SK-N-SH treated with all-trans-retinoic acid at 6 μM for 48 hours (cell line): ENCODE results near the gene DTL.
A peak's percentile ranks its signal among the peaks of the same experiment; 100 is the strongest.

Source experiments
- ATAC-seq: fragments of 200-7000 bp; cut with Tn5 transposase; 3 replicates; pipeline ENCODE4 v1.9.1; 2020; ENCODE audit warnings: mild to moderate bottlenecking, moderate library complexity
- ARNTL ChIP-seq: fragments of 450-650 bp; formaldehyde crosslinking; IDR thresholded peaks from 2 replicates; pipeline ENCODE4 v1.5.0; 2020; ENCODE audit warnings: low read depth, mild to moderate bottlenecking, moderate library complexity, borderline replicate concordance
- BACH2 ChIP-seq: fragments of 250-450 bp; sonication (Bioruptor Pico); IDR thresholded peaks from 2 replicates; pipeline ENCODE4 v1.9.0; 2021; ENCODE audit warnings: mild to moderate bottlenecking, borderline replicate concordance
- CREB5 ChIP-seq: fragments of 250-450 bp; sonication (Bioruptor Pico); IDR thresholded peaks from 2 replicates; pipeline ENCODE4 v1.5.1; 2020; ENCODE audit warnings: low read depth, mild to moderate bottlenecking, moderate library complexity
- CSDC2 ChIP-seq: fragments of 250-450 bp; sonication (Bioruptor Pico); IDR thresholded peaks from 2 replicates; pipeline ENCODE4 v1.5.0; 2020; ENCODE audit warnings: mild to moderate bottlenecking, moderate library complexity
- ESRRG ChIP-seq: fragments of 250-450 bp; sonication (Bioruptor Pico); IDR thresholded peaks from 2 replicates; pipeline ENCODE4 v1.6.1; 2021; ENCODE audit warnings: mild to moderate bottlenecking
- GLIS3 ChIP-seq: fragments of 250-450 bp; sonication (Bioruptor Pico); IDR thresholded peaks from 2 replicates; pipeline ENCODE4 v1.5.0; 2020; ENCODE audit warnings: mild to moderate bottlenecking, moderate library complexity
- OSR1 ChIP-seq: fragments of 250-450 bp; sonication (Bioruptor Pico); IDR thresholded peaks from 2 replicates; pipeline ENCODE4 v1.8.0; 2022; ENCODE audit warnings: moderate library complexity, mild to moderate bottlenecking, inconsistent platforms
- PPARA ChIP-seq: fragments of 250-450 bp; sonication (Bioruptor Pico); IDR thresholded peaks from 2 replicates; pipeline ENCODE4 v1.5.0; 2020; ENCODE audit warnings: mild to moderate bottlenecking, borderline replicate concordance
- RARB ChIP-seq: fragments of 250-450 bp; sonication (Bioruptor Pico); IDR thresholded peaks from 2 replicates; pipeline ENCODE4 v1.8.0; 2021; ENCODE audit warnings: mild to moderate bottlenecking, moderate library complexity
- SNAI2 ChIP-seq: fragments of 250-450 bp; sonication (Bioruptor Pico); IDR thresholded peaks from 2 replicates; pipeline ENCODE4 v1.5.0; 2020; ENCODE audit warnings: mild to moderate bottlenecking, moderate library complexity
- TCF4 ChIP-seq: fragments of 250-450 bp; sonication (Bioruptor Pico); IDR thresholded peaks from 2 replicates; pipeline ENCODE4 v1.8.0; 2021; ENCODE audit warnings: mild to moderate bottlenecking, moderate library complexity, borderline replicate concordance
- TOX ChIP-seq: fragments of 250-450 bp; sonication (Bioruptor Pico); IDR thresholded peaks from 2 replicates; pipeline ENCODE4 v1.8.0; 2021; ENCODE audit warnings: mild to moderate bottlenecking, moderate library complexity, borderline replicate concordance
- ZFP30 ChIP-seq: fragments of 450-650 bp; formaldehyde crosslinking; IDR thresholded peaks from 2 replicates; pipeline ENCODE4 v1.5.0; 2022; ENCODE audit warnings: mild to moderate bottlenecking, moderate library complexity
- ZNF8 ChIP-seq: fragments of 450-650 bp; formaldehyde crosslinking; IDR thresholded peaks from 2 replicates; pipeline ENCODE4 v1.5.0; 2020; ENCODE audit warnings: mild to moderate bottlenecking, moderate library complexity
- TF ChIP-seq, protein P1 (sequence below): fragments of 250-450 bp; sonication (Bioruptor Pico); IDR thresholded peaks from 2 replicates; pipeline ENCODE4 v1.5.0; 2020; ENCODE audit warnings: mild to moderate bottlenecking, moderate library complexity
- TF ChIP-seq, protein P2 (sequence below): fragments of 250-450 bp; sonication (Bioruptor Pico); IDR thresholded peaks from 2 replicates; pipeline ENCODE4 v1.5.1; 2021; ENCODE audit warnings: mild to moderate bottlenecking, moderate library complexity
- TF ChIP-seq, protein P3 (sequence below): fragments of 250-450 bp; sonication (Bioruptor Pico); IDR thresholded peaks from 2 replicates; pipeline ENCODE4 v1.8.0; 2021; ENCODE audit warnings: low read depth, mild to moderate bottlenecking, moderate library complexity, borderline replicate concordance
- TF ChIP-seq, protein P4 (sequence below): fragments of 250-450 bp; sonication (Bioruptor Pico); IDR thresholded peaks from 2 replicates; pipeline ENCODE4 v1.8.0; 2020; ENCODE audit warnings: mild to moderate bottlenecking, moderate library complexity, borderline replicate concordance

The DTL gene

GRCh38 chr1:212110617-212111016 lies 75.1 kb downstream of the DTL start:
- TF ChIP-seq ZFP30 (no peak), GLIS3 (no peak), BACH2 (CRISPR knock-in tag) (no peak), ARNTL (no peak)
- TF ChIP-seq, protein P1, sequence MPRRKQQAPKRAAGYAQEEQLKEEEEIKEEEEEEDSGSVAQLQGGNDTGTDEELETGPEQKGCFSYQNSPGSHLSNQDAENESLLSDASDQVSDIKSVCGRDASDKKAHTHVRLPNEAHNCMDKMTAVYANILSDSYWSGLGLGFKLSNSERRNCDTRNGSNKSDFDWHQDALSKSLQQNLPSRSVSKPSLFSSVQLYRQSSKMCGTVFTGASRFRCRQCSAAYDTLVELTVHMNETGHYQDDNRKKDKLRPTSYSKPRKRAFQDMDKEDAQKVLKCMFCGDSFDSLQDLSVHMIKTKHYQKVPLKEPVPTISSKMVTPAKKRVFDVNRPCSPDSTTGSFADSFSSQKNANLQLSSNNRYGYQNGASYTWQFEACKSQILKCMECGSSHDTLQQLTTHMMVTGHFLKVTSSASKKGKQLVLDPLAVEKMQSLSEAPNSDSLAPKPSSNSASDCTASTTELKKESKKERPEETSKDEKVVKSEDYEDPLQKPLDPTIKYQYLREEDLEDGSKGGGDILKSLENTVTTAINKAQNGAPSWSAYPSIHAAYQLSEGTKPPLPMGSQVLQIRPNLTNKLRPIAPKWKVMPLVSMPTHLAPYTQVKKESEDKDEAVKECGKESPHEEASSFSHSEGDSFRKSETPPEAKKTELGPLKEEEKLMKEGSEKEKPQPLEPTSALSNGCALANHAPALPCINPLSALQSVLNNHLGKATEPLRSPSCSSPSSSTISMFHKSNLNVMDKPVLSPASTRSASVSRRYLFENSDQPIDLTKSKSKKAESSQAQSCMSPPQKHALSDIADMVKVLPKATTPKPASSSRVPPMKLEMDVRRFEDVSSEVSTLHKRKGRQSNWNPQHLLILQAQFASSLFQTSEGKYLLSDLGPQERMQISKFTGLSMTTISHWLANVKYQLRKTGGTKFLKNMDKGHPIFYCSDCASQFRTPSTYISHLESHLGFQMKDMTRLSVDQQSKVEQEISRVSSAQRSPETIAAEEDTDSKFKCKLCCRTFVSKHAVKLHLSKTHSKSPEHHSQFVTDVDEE (CRISPR knock-in tag) = no peak
- peak; percentile 44; the same call in 2 of the 3 replicates for ATAC-seq

DNA sequence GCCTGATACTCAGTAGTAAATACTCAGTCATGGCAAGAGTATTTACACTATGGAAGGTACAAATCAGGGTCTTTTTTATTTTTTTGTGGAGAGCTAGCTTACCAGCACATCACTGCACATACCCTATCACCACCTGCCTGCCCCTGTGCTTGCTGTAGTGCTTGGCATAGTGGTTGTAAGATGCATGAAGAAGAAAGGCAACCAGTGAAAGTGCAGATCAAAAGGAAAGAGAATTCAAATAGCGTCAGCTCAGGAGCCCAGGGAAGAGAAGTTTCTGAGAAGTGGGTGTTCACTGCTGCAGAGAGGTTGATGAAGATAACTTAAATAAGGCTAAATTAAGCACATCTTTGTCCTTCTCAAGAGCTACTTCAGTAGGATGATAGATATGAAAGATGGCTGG lies 76.0 kb downstream of the DTL start:
- ATAC-seq = no peak

GRCh38 chr1:212113706-212114105 lies 78.2 kb downstream of the DTL start:
- no peak for TF ChIP-seq RARB
- TF ChIP-seq SNAI2 (CRISPR knock-in tag) = no peak
- TF ChIP-seq GLIS3 = no peak
- TF ChIP-seq PPARA = no peak
- TF ChIP-seq ZNF8 (CRISPR knock-in tag) = no peak
- no peak for TF ChIP-seq ZFP30
- TF ChIP-seq CREB5 (CRISPR knock-in tag) = no peak
- TF ChIP-seq, protein P2, sequence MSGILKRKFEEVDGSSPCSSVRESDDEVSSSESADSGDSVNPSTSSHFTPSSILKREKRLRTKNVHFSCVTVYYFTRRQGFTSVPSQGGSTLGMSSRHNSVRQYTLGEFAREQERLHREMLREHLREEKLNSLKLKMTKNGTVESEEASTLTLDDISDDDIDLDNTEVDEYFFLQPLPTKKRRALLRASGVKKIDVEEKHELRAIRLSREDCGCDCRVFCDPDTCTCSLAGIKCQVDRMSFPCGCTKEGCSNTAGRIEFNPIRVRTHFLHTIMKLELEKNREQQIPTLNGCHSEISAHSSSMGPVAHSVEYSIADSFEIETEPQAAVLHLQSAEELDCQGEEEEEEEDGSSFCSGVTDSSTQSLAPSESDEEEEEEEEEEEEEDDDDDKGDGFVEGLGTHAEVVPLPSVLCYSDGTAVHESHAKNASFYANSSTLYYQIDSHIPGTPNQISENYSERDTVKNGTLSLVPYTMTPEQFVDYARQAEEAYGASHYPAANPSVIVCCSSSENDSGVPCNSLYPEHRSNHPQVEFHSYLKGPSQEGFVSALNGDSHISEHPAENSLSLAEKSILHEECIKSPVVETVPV (CRISPR knock-in tag) = no peak
- TF ChIP-seq, all 23 proteins: peak for 0
- ATAC-seq = no peak

More for the DNA sequence above, 76.0 kb downstream of the DTL start:
- no peak for TF ChIP-seq RARB
- TF ChIP-seq ESRRG (CRISPR knock-in tag) = no peak
- TF ChIP-seq PPARA = no peak
- TF ChIP-seq GLIS3 = no peak
- no peak for TF ChIP-seq TCF4 (CRISPR knock-in tag)
- TF ChIP-seq OSR1 (CRISPR knock-in tag) = no peak
- no peak for TF ChIP-seq ARNTL
- TF ChIP-seq, protein P3, sequence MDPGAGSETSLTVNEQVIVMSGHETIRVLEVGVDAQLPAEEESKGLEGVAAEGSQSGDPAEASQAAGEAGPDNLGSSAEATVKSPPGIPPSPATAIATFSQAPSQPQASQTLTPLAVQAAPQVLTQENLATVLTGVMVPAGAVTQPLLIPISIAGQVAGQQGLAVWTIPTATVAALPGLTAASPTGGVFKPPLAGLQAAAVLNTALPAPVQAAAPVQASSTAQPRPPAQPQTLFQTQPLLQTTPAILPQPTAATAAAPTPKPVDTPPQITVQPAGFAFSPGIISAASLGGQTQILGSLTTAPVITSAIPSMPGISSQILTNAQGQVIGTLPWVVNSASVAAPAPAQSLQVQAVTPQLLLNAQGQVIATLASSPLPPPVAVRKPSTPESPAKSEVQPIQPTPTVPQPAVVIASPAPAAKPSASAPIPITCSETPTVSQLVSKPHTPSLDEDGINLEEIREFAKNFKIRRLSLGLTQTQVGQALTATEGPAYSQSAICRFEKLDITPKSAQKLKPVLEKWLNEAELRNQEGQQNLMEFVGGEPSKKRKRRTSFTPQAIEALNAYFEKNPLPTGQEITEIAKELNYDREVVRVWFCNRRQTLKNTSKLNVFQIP (CRISPR knock-in tag) = no peak
- TF ChIP-seq TOX (CRISPR knock-in tag) = no peak
- TF ChIP-seq, protein P4, sequence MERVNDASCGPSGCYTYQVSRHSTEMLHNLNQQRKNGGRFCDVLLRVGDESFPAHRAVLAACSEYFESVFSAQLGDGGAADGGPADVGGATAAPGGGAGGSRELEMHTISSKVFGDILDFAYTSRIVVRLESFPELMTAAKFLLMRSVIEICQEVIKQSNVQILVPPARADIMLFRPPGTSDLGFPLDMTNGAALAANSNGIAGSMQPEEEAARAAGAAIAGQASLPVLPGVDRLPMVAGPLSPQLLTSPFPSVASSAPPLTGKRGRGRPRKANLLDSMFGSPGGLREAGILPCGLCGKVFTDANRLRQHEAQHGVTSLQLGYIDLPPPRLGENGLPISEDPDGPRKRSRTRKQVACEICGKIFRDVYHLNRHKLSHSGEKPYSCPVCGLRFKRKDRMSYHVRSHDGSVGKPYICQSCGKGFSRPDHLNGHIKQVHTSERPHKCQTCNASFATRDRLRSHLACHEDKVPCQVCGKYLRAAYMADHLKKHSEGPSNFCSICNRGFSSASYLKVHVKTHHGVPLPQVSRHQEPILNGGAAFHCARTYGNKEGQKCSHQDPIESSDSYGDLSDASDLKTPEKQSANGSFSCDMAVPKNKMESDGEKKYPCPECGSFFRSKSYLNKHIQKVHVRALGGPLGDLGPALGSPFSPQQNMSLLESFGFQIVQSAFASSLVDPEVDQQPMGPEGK = no peak
- TF ChIP-seq BACH2 (CRISPR knock-in tag) = no peak
- TF ChIP-seq, protein P2 (CRISPR knock-in tag) = no peak
- no peak for TF ChIP-seq ZFP30
- no peak for TF ChIP-seq CSDC2 (CRISPR knock-in tag)
- TF ChIP-seq SNAI2 (CRISPR knock-in tag) = no peak
